Right atrium auricular region (tissue), 2 donors: ENCODE data around the gene MON2. TPM values are rescaled to one million over a fixed set of nuclear protein-coding genes. Genes with fewer than 3 reads are reported as not detected.

Experiments used
- DNase-seq: peaks from one replicate; pipeline ENCODE4 v3.0.0-alpha.2; 2019; ENCODE audit warnings: low spot score
- H3K27ac ChIP-seq, 2 donors: fragments of 200-600 bp; sonication (generic); 1 replicate in 1 of 2; 2 replicates in 1 of 2; pipeline ENCODE4 v1.5.1; 2016 to 2019
- H3K27me3 ChIP-seq, 2 donors: fragments of 200-600 bp; sonication (generic); one replicate each; pipeline versions ENCODE4 v1.5.1 to v1.6.0; 2017 to 2019
- H3K36me3 ChIP-seq: fragments of 200-600 bp; sonication (generic); one replicate; pipeline ENCODE4 v1.5.1; 2016
- H3K4me1 ChIP-seq, 2 donors: fragments of 200-600 bp; sonication (generic); one replicate each; pipeline versions ENCODE4 v1.5.1 to v1.6.0; 2017 to 2019
- H3K4me3 ChIP-seq, 2 donors: fragments of 200-600 bp; sonication (generic); 1 replicate in 1 of 2; 2 replicates in 1 of 2; pipeline ENCODE4 v1.5.1; 2017 to 2019; ENCODE audit warnings: mild to moderate bottlenecking in 1 of 2, moderate library complexity in 1 of 2
- H3K9me3 ChIP-seq, 2 donors: fragments of 200-600 bp; sonication (generic); one replicate each; pipeline ENCODE4 v1.5.1; 2019
- CTCF ChIP-seq, 2 donors: fragments of 200-600 bp; sonication (generic); IDR thresholded peaks; one replicate each; pipeline ENCODE4 v1.5.1; 2019; ENCODE audit warnings: antibody characterized with exemption in 2 of 2
- total RNA-seq, 2 donors: library from RNA; depleted of rRNA; stranded (reverse); fragments of >200 nt; gene quantifications; one replicate each; pipeline ENCODE4 v1.1.0, GENCODE V29; 2016

Gene MON2
- total RNA-seq, 2 donors from 2014 or later, result 14.3 to 16.5 TPM

- no peaks in the 10 kb centered on the region for H3K36me3 ChIP-seq
- H3K4me3 ChIP-seq, result no peak overlapping the region
- peaks cover 0 to 19% of the 10 kb centered on the region in 2 donors for H3K4me1 ChIP-seq
- no peaks in the 10 kb centered on the region for H3K27me3 ChIP-seq
- TF ChIP-seq CTCF (IDR thresholded peaks at IDR 0.05), result no peak
- H3K27ac ChIP-seq, result no peak overlapping the region
- DNase-seq, result no peak
- no peaks in the 10 kb centered on the region for H3K9me3 ChIP-seq
These were observed 139.4 kb downstream of the MON2 start for GRCh38 chr12:62605981-62606380.

GRCh38 chr12:62606654-62607053 lies 140.0 kb downstream of the MON2 start:
- Histone ChIP-seq H3K27ac (no peak overlapping the region), H3K9me3 (no peaks in the 10 kb centered on the region), H3K36me3 (no peaks in the 10 kb centered on the region), H3K4me1 (peaks cover 0 to 17% of the 10 kb centered on the region in 2 donors), H3K27me3 (no peaks in the 10 kb centered on the region), H3K4me3 (no peak overlapping the region)
- no peak for DNase-seq
- TF ChIP-seq CTCF (IDR thresholded peaks at IDR 0.05), result no peak

GRCh38 chr12:62613081-62613480 lies 146.5 kb downstream of the MON2 start:
- no peaks in the 10 kb centered on the region for H3K4me1 ChIP-seq
- H3K36me3 ChIP-seq, result no peaks in the 10 kb centered on the region
- no peaks in the 10 kb centered on the region for H3K27me3 ChIP-seq
- no peak overlapping the region for H3K27ac ChIP-seq
- H3K9me3 ChIP-seq, result no peaks in the 10 kb centered on the region
- no peak for TF ChIP-seq CTCF (IDR thresholded peaks at IDR 0.05)
- H3K4me3 ChIP-seq, result no peak overlapping the region
- no peak for DNase-seq

- Histone ChIP-seq H3K4me1 (no peaks in the 10 kb centered on the region), H3K36me3 (no peaks in the 10 kb centered on the region), H3K27me3 (no peaks in the 10 kb centered on the region), H3K27ac (no peak overlapping the region), H3K4me3 (no peak overlapping the region), H3K9me3 (no peaks in the 10 kb centered on the region)
- no peak for DNase-seq
- no peak for TF ChIP-seq CTCF (IDR thresholded peaks at IDR 0.05)
These were observed 151.7 kb downstream of the MON2 start for GRCh38 chr12:62618319-62618718.

GRCh38 chr12:62618930-62619329 lies 152.3 kb downstream of the MON2 start:
- Histone ChIP-seq H3K27me3 (no peaks in the 10 kb centered on the region), H3K4me1 (no peaks in the 10 kb centered on the region), H3K36me3 (no peaks in the 10 kb centered on the region), H3K27ac (no peak overlapping the region), H3K9me3 (no peaks in the 10 kb centered on the region), H3K4me3 (no peak overlapping the region)
- TF ChIP-seq CTCF (IDR thresholded peaks at IDR 0.05), result no peak
- DNase-seq, result no peak

GRCh38 chr12:62621101-62621638 lies 154.5 kb downstream of the MON2 start:
- peaks cover 0 to 4% of the 10 kb centered on the region in 2 donors for H3K4me1 ChIP-seq
- H3K27me3 ChIP-seq, result no peaks in the 10 kb centered on the region
- no peak overlapping the region for H3K4me3 ChIP-seq
- no peak for TF ChIP-seq CTCF (IDR thresholded peaks at IDR 0.05)
- no peak overlapping the region for H3K27ac ChIP-seq
- H3K36me3 ChIP-seq, result no peaks in the 10 kb centered on the region
- no peak for DNase-seq
- no peaks in the 10 kb centered on the region for H3K9me3 ChIP-seq
